ENCODE measurements around the gene CSNK2A2. TPM values are rescaled to one million over a fixed set of nuclear protein-coding genes. Genes with fewer than 3 reads are reported as not detected.

Gene CSNK2A2
- total RNA-seq (2014; rRNA removed), result 25.4 and 27.4 TPM in 2 replicates
- 31.9 TPM for polyA plus RNA-seq (2012)

- DNase-seq (ENCODE audit: low read depth), result peak; percentile 55
These were observed at the start of gene CSNK2A2 for GRCh38 chr16:58198022-58198683. CSNK2A2 (minus strand) TSS chr16:58198106; CDS start chr16:58197736, 370 bp downstream.

GRCh38 chr16:58243528-58244004 is 45.7 kb upstream of the CSNK2A2 start:
- DNase-seq (ENCODE audit: low read depth), result no peak

- DNase-seq (ENCODE audit: low read depth), result no peak
These were observed 38.9 kb upstream of the CSNK2A2 start for GRCh38 chr16:58236831-58237230.

- peak; percentile 51 for DNase-seq (ENCODE audit: low read depth)
These were observed 38.4 kb upstream of the CSNK2A2 start for GRCh38 chr16:58236231-58236690.

GRCh38 chr16:58235663-58236062 is 37.8 kb upstream of the CSNK2A2 start:
- DNase-seq (ENCODE audit: low read depth), result no peak

GRCh38 chr16:58234831-58235595 is 37.1 kb upstream of the CSNK2A2 start:
- no peak for DNase-seq (ENCODE audit: low read depth)

GRCh38 chr16:58230259-58230658 is 32.4 kb upstream of the CSNK2A2 start:
- DNase-seq (ENCODE audit: low read depth), result no peak

- DNase-seq (ENCODE audit: low read depth), result no peak
These were observed 28.9 kb upstream of the CSNK2A2 start for GRCh38 chr16:58226790-58227189.

- DNase-seq (ENCODE audit: low read depth), result no peak
These were observed 28.2 kb upstream of the CSNK2A2 start for GRCh38 chr16:58225965-58226602.

- DNase-seq (ENCODE audit: low read depth), result peak; percentile 23
These were observed 24.8 kb upstream of the CSNK2A2 start for GRCh38 chr16:58222532-58223316.

GRCh38 chr16:58219432-58219831 is 21.5 kb upstream of the CSNK2A2 start:
- no peak for DNase-seq (ENCODE audit: low read depth)

- DNase-seq (ENCODE audit: low read depth), result no peak
These were observed 20.9 kb upstream of the CSNK2A2 start for GRCh38 chr16:58218786-58219185.

GRCh38 chr16:58217311-58217925 is 19.5 kb upstream of the CSNK2A2 start:
- no peak for DNase-seq (ENCODE audit: low read depth)

GRCh38 chr16:58212824-58213655 is 15.1 kb upstream of the CSNK2A2 start:
- no peak for DNase-seq (ENCODE audit: low read depth)

GRCh38 chr16:58211846-58212245 is 13.9 kb upstream of the CSNK2A2 start:
- no peak for DNase-seq (ENCODE audit: low read depth)

- DNase-seq (ENCODE audit: low read depth), result no peak
These were observed 13.3 kb upstream of the CSNK2A2 start for GRCh38 chr16:58211245-58211644.

GRCh38 chr16:58205276-58206036 is 7.5 kb upstream of the CSNK2A2 start:
- DNase-seq (ENCODE audit: low read depth), result no peak

- no peak for DNase-seq (ENCODE audit: low read depth)
These were observed 3.3 kb upstream of the CSNK2A2 start for GRCh38 chr16:58201163-58201562.
